Measurements from ENCODE around the gene WNT6.

WNT6 gene

GRCh38 chr2:218908721-218909619 is 49.4 kb downstream of the WNT6 start:
- Histone ChIP-seq H3K9ac (ENCODE audit: low read length) (peak overlapping the region; percentile 29), H3K27me3 (ENCODE audit: control insufficient read depth, insufficient read depth, low read length) (no peaks in the 10 kb centered on the region), H3K4me3 (ENCODE audit: low read length) (peak overlapping the region; percentile 73), H3K4me1 (ENCODE audit: control insufficient read depth, insufficient read depth, low read length) (peaks cover 8% of the 10 kb centered on the region), H3K9me3 (ENCODE audit: control insufficient read depth, low read length) (no peaks in the 10 kb centered on the region), H3K36me3 (ENCODE audit: control insufficient read depth, insufficient read depth, low read length) (no peaks in the 10 kb centered on the region)

GRCh38 chr2:218910741-218911140 is 51.1 kb downstream of the WNT6 start:
- Histone ChIP-seq H3K9me3 (ENCODE audit: control insufficient read depth, low read length) (no peaks in the 10 kb centered on the region), H3K4me1 (ENCODE audit: control insufficient read depth, insufficient read depth, low read length) (peaks cover 8% of the 10 kb centered on the region), H3K9ac (ENCODE audit: low read length) (no peak overlapping the region), H3K4me3 (ENCODE audit: low read length) (no peak overlapping the region), H3K27me3 (ENCODE audit: control insufficient read depth, insufficient read depth, low read length) (no peaks in the 10 kb centered on the region), H3K36me3 (ENCODE audit: control insufficient read depth, insufficient read depth, low read length) (no peaks in the 10 kb centered on the region)

- Histone ChIP-seq H3K27me3 (ENCODE audit: control insufficient read depth, insufficient read depth, low read length) (peaks cover 6% of the 10 kb centered on the region), H3K4me3 (ENCODE audit: low read length) (no peak overlapping the region), H3K9me3 (ENCODE audit: control insufficient read depth, low read length) (no peaks in the 10 kb centered on the region), H3K9ac (ENCODE audit: low read length) (no peak overlapping the region), H3K4me1 (ENCODE audit: control insufficient read depth, insufficient read depth, low read length) (no peaks in the 10 kb centered on the region), H3K36me3 (ENCODE audit: control insufficient read depth, insufficient read depth, low read length) (no peaks in the 10 kb centered on the region)
These were observed 60.9 kb downstream of the WNT6 start for GRCh38 chr2:218920504-218920903.
